ENCODE results near the gene RPS6KA2.

Gene RPS6KA2

DNA sequence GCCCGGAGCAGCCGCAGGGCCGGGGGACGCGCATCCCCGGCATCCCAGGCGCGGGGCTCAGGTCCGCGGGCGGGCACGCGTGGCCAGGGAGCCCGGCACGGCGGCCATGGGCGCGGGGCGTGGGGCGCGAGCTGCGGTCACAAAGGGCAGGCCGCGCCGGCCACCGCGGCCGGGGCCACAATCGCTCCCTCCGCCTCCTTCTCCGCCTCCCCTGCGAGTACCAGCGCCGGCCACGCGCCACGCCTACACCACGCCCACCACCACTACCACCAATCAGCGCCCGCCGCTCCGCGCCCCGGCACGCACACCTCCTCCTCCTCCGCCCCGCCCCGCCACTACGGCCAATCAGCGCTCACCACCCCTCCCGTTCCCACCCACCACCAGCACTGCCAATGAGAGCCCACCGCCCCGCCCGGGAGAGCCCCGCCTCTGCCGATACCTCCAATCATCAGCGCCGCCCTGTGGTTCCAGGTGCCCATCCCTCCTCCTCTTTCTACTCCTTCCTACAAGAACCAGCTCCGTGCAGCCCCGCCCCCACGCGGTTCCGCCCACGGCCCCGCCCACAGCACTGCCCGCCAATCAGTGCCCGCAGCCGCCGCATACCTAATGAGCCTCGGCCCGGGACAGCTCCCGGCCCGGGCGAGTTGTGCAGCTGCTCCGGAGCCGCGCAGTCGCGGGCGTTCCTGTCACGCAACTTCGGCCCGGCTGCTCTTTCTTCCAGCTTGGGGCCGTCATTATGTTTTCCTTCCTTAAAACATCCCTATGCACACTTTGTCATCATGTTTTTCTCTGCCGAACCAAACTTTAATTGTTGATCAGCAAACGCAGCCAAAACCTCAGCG is at the start of gene RPS6KA2:
Gene RPS6KA2 (minus strand): TSS at position 219 of the 842 bp plus-strand sequence. CDS start 232 bp downstream, outside the sequence.
- DNase-seq: peak; percentile 99

DNA sequence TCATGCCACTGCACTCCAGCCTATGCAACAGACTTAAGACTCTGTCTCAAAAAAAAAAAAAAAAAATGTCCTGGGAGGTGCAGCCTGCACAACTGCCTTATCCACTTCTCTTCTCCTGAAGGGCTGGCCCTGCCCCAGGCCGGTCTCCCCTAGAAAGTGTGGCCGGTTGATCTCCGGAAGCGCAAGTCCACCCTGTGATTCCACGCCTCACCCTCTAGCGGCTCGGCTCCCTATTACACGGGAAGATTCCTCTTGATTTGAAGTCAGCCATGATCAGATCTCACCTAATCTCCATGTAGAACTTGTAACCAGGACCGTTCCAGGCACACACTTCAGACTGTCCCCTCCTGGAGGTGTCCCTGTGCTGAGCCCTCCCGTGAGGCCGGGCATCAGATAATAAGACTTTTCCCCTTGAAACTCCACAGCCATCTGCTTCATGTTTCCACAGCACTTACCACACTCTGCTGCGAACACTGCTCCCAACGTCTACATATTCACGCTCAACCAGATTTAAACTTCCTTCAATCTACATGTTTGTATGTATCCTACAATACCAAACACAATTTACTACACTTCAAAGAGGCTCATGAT is 49.3 kb upstream of the RPS6KA2 start:
- no peak for DNase-seq

DNA sequence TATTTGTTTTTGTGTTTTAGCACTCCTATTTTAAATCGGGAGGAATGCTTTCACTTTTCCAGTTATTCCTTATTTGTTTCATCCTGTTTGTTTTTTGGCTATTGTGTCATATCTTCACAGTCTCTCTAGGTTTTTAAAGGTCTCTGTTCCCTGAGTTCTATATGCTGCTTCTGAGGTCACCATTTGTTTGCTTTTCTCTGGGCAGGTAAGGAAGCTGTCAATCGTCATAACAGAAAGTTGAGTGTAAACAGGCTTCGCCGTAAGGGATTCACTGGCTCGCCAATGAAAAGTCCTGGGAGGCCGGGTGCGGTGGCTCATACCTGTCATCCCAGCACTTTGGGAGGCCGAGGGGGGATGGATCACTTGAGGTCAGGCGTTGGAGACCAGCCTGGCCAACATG is 48.7 kb upstream of the RPS6KA2 start:
- DNase-seq: no peak

DNA sequence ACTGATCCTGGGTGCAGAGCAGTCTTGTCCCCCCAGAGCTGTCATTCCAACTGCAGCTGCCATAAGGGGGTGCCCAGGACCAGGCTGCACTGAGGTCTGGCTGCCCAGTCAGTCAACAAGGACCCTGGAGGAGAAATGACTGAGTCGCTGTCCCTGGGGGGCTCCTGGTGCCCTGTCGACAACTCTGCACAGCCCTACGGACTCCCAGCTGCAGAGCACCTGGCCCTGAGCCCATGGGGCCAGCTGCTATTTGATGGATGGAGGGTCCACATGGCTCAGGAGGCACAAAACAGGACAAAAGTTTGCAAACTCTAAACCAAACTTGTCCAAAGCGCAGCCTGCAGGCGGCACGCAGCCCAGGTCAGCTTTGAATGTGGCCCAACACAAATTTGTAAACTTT is 46.3 kb upstream of the RPS6KA2 start:
- DNase-seq: no peak

DNA sequence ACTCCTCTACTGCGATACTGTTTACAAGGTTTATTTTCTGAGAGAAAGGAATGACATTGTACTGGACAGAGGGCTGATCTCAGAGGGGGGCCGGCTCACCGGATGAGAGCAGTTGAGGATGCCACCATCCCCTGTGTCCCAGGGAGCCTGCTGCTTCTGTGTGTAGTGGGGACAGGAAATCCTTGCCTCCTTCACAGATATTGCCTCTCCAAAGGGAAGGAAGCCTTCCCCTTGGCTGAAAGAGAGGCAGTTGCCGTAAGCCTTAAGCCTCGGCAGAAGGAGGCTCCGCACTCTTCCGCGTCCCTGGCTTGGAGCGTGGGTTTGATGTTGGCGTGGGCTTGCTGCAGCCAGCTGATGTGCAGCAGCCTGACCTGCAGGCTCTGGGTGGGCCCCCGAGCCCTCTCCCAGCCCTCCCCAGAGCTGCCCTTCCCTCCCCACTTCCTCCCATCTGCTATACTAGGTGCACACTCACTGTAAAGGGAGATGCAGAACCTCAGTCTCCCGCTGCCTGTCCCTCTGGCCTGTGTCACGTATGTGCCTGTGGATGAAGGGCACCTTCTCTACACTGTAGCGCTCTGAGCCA is 45.7 kb upstream of the RPS6KA2 start:
- DNase-seq: peak in 1 of 2 donors; percentile 2

DNA sequence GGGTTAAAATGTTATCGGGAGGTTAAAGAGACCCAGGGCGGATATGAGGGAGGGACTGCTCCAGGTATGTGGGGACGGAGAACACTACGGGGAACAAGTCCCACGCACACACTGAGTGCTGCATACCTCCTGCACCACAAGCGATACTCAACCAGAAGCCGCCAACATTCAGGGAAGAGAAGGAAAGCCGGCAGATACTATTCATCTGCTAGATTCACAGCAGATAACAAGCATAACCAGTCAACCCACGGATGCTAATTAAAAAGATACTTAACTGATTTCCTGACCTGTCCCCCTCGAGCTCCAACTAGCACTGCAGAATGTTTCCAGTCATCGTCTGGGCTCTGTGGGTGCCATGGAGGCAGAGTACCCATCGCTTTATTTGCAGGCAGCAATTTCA is 45.1 kb upstream of the RPS6KA2 start:
- DNase-seq: no peak

DNA sequence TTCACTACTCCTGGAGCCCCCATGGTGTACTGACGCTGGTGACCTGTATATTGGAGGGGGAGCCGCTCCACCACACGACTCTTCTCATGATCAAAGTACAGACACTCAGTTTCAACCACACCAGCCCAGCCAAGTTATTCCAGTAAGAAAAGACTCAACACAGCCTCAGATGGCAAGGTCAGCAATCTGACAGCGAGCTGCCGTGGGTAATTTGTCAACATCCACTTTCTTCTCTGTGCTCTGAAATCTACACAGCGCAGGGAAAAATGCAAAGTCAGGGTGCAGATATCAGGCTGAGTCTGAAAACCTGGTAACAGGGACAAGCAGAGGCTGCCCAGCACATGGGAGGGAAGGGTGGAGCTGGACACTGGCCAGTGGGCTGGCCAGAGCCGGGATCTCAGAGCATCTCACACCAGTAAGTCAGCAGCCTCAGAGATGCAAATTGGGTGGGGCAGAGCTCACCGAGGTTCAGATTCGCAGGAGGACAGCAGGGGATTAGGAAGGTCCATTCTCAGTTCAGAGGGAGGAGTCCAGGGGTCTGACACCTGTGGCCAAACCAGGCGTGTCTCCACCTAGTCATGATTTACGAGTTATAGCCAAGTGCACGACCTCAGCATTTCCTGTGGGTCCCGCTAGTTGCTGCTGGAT is 44.5 kb upstream of the RPS6KA2 start:
- DNase-seq: no peak

DNA sequence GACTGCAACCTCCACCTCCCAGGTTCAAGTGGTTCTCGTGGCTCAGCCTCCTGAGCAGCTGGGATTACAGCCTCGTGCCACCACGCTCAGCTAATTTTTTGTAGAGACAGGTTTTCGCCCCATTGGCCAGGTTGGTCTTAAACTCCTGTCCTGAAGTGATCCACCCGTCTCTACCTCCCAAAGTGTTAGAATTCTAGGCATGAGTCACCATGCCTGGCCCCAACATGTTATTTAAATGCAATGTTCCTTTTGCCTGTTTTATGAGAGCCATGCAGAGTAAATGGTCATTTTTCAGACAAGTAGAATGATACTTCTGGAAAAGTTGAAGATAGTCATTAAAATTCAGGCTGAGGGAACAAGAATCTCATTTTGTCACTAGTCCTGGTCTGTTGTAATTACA is 43.8 kb upstream of the RPS6KA2 start:
- no peak for DNase-seq

DNA sequence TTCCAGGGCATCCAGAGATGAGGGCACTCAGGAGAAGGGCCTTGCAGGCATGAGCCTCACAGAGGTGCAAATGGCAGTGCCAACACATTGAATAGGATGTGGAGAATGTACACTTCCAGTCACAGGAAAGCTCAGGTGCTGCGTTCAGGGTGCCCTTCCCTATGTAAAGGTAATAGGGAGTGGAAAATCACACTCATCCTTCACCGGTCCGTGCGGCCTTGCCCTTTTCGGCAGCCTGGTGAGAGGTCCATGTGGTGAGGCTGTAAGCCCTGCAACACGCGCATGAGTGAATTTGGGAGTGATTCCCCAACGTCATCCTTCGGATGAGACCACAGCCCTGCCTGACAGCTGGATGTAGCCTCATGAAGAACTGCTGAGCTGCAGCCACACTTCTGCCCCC is 43.0 kb upstream of the RPS6KA2 start:
- no peak for DNase-seq

DNA sequence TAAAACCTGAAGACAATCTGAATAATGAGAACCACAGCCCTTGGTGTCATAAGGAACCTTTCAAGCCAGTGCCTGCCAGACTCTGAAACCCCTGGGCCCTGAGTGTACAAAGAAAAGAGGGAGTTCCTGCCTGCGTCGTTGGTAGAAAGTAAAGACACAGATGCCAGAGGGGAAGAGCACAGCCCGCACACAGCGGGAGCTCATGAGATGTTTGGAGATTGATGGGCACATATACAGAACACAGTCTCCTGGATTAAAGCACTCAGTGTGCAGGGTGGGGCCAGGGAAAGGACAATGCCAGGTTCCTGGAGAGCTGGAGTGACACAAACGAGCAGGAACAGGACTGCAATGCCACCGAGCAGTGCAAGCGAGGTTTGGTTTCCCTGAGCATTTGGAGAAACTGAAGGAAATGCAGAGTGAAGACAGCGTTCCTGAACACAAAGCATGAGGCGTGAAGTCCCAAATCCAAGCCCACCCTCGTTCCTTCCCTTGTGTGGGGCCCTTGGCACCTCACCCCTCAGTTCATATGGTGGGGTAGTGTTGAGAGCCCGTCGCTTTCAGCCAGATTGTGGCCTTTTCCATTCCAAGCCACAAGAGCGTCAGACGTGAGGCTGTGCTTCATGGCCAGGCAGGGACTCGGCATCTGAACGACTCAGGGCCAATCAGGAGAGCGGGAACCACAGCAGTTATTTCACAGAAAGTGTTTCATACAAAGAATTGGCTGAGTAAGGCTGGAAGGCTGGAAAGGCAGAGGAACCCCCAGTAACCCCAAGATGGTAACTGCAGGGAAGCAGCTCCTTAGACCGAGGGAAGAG is 41.0 kb upstream of the RPS6KA2 start:
- DNase-seq: no peak

DNA sequence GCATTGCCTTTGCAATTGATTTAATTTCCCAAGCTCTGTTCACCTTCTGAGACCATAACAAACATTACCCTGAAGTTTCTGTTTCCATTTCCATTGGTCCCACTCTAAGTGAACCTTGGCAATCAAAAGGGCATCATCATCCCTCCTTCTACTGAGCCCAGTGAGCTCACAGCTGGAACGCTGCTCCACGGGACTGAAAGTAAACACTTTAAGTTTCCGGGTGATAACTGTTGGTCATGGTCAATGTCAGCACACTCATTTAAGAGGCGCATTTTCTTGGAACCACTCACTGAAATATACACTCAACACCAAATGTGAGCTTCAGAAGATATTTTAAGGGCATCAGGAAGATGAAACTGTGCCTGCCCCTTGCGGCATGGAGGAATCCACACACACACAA is 37.1 kb upstream of the RPS6KA2 start:
- DNase-seq: no peak

DNA sequence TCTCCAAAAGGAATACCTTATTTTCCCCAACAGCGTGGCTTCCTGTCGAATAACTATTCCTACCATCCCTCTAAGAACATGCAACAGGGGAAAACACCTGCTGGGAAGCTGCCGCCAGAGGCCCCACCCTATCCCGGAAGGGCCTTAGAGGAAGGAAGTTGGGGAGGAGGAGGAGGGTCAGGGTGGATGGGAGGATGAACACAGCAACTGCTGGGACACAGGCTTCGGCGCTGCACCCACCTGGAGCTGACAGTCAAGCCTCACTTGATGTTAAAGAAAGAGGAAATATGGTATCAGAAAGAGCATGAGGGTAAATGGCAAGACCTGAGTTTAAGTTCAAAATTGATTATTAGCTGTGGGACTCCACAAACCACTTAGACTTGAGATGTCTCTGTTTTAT is 36.5 kb upstream of the RPS6KA2 start:
- no peak for DNase-seq

DNA sequence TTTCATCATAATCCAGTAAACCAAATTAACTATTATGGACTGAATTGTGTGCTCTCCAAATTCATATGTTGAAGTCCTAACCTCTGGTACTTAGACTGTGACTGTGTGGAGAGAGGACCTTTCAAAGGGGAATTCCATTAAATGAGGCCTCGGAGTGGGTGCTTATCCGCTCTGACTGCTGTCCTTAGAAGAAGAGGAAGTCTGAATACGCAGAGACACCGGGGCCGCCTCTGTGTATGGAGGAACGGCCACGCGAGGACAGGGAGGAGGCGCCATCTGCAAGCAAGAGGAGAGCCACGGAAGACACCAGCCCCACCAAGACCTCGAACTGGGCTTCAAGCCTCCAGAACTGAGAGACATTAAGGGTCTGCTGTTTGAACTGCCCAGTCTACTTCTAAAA is 35.6 kb upstream of the RPS6KA2 start:
- DNase-seq: peak; percentile 26 to 40

DNA sequence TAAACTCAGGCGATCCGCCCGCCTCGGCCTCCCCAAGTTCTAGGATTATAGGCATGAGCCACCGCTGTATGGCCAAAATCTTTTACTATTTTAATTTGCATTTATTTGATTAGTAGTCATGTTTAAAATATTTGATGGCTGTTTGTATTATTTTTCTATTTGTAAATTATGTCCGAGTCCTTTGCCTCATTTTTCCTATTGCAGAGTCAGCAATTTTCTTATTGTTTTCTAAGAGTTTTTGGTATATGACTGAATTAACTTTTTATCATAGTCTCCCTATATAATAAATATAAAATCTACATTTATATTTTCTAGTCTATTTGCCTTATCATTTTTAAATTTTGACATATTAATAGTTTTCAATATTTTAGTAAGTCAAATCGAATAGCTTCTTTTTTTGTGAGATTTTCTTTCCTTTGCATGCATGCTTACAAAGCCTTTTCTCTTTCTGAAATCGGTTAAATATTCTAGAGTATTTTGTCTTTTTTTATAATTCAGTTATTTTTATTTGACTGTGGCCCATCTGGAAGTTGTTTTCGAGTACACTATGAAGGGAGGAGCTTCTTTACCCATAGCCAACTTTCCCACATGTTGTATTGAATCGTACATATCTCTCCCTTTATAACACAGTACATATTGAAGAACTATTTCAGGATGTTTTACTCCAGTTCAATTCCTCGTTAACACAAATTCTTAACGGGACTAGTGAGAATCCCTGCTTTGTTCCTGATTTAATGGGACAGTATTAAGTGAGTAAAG is 34.5 kb upstream of the RPS6KA2 start:
- DNase-seq: no peak

DNA sequence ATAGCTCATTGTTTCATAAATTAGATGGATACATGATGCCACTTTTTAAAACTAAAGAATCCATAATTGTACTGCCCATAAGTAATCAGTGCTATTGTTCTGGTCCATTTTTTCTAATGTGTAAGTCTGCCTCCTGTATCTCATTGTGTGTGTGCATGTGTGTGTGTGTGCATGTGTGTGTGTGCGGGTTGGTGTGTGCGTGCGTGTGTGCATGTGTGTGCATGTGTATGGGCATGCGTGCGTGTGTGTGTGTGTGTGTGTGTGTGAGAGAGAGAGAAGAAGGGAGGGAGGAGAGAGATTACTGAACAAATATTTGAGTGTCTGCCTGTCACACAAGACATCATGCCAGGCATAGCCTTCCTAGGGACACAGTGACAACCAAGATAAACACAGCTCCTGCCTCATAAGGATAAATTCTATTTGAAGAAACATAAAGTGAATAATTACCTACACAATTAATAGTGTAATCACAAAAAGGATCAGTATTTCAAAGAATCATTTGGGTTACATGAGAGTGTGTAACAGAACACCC is 33.2 kb upstream of the RPS6KA2 start:
- DNase-seq: no peak

DNA sequence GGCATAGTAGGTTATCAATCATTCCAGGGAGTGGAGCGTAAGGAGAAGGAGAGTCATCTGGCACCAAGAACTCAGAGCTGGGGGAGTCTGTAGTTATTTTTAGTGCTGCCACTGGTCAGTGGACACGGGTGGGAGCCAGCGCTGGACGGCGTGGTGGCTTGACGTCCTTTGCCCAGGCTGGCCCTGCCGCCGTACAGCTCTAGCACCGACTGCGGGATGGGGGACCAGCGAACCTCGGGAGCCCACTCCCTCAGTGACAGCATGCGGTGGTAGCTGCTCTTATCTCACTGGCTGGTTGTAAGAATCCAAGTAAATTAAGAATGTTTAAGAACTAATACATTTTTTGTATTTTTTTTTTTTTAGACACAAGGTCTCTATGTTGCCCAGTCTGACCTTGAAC is 32.5 kb upstream of the RPS6KA2 start:
- DNase-seq: no peak

DNA sequence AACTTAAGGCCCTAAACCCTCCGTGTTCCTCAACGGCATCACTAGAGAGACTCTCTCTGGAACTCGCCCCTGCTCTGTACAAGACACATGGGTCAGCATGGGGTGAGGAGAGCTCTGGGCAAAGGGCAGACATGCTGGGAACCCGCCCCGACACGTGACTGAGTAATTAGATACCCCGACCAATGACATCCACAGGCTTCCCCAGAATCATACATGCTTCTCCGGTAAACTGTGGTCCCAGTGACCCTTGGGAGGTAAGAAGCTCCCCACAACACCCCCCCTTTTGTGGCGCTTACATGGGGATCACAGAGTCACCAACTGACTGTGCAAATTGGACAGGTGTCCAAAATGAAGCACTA is 31.7 kb upstream of the RPS6KA2 start:
- no peak for DNase-seq

DNA sequence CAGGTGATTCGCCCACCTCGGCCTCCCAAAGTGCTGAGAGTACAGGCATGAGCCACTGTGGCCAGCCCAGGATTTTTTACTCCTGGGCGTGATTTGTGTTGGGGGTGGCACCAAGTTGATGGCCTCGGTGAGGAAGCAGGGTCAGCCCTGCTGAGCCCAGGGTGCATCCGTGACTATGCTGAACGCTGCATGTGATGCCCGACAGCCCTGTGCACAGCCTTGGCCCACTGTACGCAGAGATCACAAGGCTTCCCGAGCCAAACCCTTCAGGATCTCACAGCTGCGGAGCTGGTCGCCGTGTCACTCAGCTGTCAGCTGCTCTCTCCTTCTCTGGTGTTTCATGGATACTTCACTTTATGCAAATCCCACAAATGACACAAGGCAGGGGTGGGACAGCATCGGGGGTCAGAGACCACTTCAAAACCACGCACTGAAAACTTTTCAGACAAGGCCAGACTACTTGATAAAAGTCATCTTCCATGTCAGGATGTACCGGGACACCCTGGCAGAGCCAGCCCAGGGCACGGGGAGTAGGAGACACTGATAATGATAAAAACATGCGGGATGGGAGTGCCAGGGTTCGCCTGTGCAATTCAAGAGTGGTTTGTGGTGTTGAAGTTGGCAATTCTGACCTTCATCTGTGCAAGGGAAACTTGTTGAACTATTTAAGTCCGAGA is 31.2 kb upstream of the RPS6KA2 start:
- DNase-seq: no peak

DNA sequence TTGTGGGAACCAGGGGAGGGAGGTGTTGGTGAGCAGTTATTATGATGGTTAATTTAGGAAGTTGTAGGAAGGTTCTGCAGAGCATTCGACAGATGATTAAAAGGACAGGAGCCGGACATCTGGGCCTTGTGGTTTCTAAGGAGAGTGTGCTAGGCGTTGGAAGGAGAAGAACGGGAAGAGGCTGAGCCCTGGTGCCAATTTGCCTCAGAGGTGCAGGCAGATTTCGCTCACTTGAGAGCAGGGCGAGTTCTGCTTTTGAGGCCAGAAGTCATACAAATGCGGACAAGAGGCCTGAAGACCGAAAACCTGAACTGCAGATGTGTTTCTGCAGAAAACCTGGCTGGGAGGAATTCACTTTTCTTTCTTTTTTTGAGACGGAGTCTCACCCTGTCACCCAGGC is 30.5 kb upstream of the RPS6KA2 start:
- DNase-seq: peak; percentile 5 to 18

DNA sequence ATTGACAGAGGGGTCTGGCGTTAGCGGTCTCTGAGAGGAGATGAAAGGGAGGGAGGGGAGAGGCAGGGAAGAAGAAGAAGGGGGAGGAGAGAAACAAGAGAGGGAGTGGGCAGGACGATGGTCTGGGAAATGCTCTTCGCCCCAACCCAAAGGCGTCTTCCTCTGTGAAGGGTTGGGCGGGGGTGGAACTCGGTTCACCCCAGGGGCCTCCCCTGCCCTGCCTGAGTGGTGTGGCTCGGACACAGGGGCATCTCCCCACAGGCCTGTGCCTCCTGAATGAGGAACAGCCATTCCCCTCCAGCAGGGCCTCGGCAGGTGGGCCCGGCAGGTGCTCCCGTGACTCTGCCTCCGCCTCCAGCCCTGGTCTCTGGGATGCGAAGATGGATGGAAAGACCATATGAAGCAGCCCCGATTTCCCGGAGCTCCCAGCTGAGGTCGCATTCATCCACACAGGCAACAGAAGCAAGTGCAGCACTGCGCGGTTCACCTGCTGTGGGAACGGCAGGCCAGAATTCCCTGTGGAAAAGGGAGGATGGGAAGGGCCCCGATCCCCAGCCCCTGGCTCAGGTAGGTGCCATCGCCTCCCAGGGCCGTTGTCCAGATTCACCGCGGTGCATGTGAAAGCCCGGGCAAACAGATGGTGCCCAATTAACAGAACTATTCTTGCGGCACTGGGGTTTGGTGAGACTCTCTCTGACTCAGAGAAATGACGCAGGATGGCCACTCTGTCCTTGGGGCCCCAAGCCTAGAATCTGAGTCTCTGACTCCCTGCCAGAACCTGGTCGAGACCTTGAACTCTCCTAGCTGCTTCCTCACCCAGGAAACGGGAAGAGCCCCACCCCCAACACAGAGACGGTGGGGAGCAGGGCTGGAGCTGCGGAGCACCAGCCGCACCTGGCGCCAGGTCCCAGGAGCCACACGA is 29.4 kb upstream of the RPS6KA2 start:
- peak in 1 of 2 donors; percentile 7 for DNase-seq
